ENCODE results near the gene PADI3.

The PADI3 gene

DNA sequence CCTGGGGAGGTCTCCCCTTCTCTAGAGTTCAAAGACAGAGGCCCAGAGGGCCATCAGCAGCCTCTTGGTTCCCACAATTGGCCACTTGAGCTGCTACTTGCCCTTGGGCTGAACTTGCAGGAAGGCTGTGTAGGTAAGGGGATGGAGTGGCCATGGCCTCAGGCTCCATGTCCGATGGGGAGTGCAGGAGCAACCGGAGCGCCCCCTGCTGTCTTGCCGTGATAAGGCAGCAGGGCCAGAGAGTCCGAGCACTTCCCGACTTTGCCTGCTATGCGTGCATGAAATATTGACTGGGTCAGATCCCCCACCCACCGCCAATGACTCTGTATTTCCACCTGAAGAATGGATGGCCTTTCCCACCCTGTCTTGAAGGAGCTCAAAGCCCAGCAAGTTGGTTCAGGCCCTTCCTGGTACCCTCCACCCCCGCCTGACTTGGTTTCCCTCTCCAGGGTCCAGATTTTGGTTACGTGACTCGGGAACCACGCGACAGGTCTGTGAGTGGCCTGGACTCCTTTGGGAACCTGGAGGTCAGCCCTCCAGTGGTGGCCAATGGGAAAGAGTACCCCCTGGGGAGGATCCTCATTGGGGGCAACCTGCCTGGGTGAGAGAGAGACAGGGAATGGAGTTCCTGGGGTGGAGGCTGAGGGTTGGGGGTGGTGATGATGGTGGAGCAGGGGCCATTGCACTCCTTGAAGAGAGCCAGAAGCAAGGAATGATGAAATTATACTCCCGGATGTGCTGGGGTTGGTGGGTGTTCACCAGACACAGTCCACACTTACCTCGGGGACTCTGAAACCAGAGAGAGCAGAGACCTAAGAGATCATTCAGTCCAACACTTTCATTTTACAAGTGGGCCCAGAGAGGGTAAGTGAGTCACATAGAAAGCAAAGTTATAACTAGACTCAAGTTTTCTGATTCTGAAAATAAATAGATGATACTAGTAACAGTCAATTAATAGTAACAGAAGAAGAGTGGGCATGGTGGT lies 25.6 kb downstream of the PADI3 start:
- peak in 1 of 2 experiments; percentile 31 for DNase-seq

GRCh38 chr1:17276568-17276967 lies 27.7 kb downstream of the PADI3 start:
- no peak for DNase-seq

GRCh38 chr1:17277511-17278159 lies 28.7 kb downstream of the PADI3 start:
- no peak for DNase-seq

GRCh38 chr1:17278996-17279830 lies 30.3 kb downstream of the PADI3 start:
- DNase-seq = no peak

DNA sequence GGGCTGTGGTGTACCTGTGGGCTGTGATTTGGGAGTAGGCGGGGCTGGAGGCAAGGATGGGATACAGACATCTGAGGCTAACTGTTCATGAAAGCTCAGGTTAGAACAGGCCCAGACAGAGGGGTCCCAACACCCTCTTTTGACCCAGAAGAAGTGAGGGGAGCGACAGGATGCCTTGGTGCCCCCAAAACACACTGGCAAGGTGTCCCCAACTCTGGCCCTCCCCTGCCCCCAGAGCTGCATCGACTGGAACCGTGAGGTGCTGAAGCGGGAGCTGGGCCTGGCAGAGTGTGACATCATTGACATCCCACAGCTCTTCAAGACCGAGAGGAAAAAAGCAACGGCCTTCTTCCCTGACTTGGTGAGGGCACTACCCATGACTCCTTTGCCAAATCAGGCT lies 31.5 kb downstream of the PADI3 start:
- DNase-seq = no peak

DNA sequence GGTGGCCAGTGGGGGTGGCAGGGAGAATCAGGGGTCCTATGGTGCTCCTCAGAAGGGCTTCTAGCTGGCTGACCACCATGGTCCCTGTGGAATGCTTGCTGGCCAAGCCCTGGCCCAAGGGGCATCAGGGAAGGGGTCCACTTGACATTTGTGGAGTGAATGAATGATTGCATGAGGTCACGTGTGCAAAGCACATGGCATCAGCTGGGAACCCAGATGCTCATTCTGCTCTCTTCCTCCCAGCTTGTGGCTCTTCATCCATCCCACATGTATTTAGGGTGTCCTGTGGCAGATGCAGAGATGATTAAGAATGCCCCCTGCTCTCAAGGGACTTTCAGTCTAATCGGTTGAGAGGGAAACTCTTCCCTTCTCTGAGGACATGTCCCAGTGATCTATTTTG lies 32.0 kb downstream of the PADI3 start:
- DNase-seq = no peak

- DNase-seq = no peak
Observed at GRCh38 chr1:17281775-17282181, 32.9 kb downstream of the PADI3 start.

- no peak for DNase-seq
Observed at GRCh38 chr1:17282836-17283235, 33.9 kb downstream of the PADI3 start.

DNA sequence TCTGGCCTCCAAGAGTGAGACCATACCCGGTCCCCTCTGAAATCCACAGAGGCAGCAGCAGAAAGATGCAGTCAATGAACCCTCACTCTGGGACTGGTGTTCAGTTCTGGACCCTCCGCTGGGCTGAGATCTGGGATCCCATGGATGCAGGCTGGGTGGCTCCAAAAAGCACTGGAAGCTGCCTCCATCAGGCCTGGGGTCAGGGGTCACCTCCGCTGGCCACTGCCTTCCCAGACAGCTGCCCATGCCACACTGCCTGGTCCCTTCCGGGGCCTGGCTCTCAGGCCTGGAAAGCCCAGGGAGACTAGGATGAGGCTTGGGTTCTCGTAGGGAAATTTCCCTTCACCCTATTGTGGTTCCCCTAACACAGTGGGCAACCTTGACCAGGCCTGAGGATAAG lies 37.7 kb downstream of the PADI3 start:
- DNase-seq = no peak

DNA sequence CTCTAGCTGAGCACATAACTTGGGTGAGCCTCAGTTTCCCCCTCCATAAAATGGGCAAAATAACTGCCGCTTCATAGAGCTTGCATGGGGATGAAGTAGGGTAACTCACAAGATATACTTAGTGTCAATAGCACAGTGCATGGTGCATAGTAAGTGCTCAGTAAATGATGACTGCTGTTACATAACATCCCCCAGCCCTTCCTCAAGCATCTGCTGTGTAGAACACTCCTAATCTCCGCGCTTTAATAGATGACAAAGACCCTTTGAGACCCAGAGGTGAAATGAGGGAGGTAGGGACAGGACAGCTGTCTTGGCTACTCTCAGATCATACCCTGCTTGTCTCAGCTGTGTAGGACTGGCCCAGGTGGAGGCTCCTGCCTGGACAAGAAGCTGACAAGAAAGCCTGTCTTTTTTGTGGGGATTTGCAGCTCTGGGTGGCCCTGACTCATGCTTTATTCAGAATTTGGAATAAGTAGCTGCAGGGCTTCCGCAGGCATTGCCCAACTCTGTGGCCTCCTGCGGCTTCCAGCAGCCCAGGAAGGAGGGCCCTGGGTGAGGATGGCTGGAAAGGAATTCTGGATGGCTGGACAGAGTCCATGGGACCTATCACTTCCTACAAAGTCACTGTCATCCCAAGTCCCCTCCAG lies 38.4 kb downstream of the PADI3 start:
- DNase-seq = peak; percentile 11 to 66

DNA sequence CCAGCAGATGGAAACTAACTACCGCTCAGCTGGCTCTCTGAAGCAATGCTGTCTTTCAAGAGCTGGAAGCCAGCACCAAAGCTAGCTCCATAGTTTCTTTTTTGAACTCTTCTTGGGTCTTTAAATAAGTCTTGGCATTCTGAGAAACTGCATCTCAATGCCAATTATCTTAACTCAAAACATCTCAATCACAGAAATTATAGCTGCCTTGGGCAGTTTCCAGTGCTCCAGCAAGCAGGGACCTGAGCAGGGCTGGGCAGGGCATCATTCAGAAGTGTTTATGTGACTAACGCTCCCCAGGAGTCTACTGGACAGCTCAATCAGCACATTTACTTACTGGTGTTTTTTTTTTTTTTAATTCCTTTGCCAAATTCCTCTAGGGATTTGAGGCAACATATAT lies 40.8 kb downstream of the PADI3 start:
- DNase-seq = no peak

DNA sequence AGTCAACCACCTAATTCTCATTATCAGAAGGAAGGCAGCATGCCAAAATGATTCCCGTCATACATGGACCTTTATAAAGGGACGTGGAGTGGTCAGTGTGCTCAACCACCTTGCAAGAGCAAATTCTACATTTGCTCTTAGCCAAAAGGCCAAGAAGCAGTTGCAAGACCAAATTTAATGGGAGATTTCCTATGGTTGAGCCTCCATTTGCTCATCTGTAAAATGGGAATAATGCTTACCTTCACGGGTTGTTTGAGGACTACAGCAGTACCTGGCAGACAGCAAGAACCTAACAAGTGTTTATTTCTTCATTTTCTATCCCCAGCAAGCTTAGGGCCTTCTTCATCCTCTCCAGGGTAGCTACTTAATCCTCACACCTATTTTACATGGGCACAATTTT lies 41.7 kb downstream of the PADI3 start:
- no peak for DNase-seq

DNA sequence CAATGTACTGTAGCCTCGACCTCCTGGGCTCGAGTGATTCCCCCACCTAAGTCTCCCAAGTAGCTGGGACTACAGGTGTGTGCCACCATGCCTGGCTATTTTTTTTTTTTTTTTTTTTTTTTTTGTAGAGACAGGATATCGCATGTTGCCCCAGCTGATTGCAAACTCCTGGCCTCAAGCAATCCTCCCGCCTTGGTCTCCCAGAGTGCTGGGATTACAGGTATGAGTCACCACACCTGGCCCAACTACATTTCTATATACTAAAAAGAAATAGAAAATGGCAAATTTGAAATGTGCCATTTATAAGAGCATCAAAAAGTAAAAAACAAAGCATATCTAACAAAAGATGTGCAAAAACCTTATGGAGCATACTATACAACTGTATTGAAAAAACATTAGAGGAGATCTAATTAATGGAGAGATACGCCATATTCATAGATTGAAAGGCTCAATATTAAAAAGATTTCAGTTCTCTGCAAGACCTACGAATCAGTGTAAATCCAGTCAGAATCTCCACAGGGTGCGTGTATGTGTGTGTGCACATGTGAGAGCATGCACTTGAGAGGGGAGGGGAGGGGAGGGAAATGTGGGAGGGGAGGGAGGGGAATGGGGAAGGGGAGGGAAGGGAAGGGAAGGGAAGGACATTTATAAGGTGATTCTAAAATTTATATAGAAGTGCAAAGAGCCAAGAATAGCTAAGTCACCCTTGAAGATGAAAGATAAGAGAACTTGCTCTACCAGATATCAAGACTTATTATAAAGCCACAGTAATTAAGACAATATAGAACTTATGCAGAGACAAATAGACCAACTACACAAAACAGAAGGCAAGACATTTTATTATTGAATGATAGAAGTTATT lies 43.6 kb downstream of the PADI3 start:
- DNase-seq = no peak

DNA sequence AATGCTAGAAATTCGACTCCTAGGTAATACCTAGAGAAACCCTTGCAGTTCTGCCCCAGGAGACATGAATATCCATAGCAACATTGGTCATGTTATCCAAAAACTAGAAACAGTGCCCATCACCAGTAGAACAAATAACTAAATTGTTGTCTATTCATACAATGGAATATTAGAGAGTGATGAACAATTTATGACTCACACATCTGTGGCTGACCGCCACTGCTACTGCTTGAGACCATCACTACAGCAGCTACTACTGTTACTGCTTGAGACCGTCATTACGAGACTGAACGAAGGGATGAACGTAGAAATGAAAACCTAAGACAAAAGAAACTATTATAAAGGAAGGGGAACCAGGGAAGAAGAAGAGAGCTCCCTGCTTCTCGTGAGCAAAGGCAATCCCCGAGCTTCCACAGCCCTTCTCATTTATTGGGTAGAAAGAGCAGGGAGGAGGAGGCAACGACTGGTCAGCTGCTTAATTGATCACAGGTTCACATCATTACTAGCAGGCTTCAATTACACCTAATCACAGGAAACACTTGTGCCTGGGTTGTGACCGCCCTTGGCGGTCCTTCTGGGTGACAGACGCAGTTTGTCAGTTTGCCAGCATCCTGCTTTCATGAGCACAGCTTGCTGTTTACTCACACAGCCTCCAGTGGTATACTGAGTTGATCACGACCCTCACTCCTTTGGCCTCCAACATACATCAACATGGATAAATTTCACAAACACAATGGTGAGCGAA lies 45.0 kb downstream of the PADI3 start:
- DNase-seq = no peak

DNA sequence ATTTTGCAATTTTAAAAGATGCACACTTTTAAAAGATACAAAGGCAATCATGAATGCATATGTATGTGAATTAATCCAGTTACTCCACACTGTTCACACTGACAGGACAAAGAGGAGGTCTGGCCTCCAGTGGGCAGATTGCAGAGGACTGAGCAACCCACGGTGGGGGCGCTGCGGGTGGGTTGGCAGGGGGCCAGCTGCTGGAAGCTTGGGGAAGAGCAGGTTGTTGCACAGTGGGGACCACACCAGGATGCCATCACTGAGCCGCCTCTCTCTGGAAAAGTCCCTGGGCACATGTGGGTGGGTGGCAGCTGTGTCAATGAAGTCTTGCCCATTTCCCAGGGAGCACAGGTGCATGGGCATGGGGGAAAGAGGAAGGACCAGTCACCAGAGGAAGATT lies 46.4 kb downstream of the PADI3 start:
- no peak for DNase-seq

DNA sequence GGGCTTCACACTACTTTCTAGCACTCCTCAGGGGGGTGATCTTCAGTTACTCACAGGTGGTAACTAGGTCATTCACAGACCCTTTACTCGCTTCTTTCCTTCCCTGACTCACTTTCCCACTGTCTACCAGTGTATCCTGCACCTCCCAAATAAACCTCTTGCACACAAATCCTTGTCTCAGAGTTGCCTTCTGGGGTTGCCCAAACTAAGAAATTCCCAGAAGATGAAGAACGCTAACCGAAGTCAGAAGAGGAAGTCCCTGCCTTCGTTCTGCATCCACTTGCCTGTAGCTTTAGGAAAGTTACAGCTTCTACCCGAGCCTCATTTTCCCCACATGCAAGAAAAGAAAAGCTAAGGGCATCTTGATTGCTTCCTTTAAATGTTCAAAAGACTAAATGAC lies 47.2 kb downstream of the PADI3 start:
- no peak for DNase-seq

DNA sequence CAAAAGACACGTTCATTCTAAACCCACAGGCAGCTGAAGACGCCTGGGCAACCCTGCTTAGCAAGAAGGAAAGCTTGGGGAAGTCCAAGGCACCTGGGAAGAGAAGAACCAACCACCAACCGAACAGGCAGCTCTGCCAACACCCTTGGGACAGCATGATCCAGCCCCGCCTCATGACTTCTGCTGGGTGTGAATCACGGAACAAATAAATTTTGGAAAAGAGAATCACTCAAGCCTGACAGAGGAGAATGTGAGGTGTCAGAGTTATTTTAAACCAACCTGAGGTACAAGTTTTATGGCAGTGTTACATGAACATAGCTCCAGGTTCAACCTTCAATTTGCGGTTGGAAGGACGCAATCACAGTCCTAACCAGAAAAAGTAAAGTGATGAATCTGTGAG lies 49.1 kb downstream of the PADI3 start:
- DNase-seq = no peak

DNA sequence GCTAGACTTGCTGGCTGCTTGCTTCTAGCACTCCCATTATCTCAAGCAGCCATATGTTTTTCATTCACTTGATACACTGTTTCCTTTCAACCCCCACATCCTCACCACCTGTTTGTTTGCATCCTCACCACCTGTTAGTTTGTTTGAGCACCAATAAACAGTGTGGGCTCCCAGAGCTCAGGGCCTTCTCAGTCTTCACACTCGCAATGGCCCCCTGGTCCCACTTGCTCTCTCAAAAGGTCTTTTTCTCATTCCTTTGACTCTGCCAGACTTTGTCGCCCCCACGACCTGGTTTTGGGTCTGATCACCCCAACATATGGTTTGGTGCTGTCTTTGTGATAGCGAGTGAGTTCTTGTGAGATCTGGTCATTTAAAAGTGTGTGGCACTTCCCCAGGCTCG lies 52.9 kb downstream of the PADI3 start:
- DNase-seq = no peak

DNA sequence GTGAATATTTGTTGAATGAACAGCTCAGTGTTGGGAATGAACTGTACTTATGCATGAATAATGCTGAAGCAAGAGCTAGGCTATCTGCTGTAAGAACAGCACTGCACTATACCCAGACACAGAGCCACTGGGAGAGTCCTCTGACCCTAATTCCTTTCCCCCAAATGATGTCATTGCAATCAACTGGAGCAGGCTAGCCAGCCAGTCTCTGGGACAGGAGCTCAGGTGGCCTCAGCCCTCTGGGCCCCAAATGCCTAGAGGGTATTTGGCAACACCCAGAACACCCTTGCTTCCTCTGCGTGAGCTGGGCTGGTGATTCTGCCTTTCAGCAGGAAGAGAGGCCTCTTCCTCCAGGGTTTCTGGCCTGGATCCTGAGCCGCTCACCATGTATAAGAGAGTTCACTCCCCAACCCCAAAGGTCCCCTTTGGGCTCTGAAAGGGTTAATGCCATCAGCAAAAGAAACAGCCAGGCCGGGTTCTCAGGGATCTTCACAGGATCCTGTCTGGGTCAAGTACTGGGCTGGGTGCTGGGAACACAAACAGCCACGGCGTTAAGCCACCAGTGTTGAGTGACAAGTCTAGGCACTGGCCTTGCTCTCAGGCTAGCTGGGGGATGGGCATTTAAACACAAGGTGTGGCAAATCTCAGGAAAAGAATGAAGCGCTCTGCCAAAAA lies 55.4 kb downstream of the PADI3 start:
- no peak for DNase-seq

GRCh38 chr1:17304826-17305175 lies 55.9 kb downstream of the PADI3 start:
- DNase-seq = no peak
